HepG2 (cell line): ENCODE data around the gene TPST2.

ENCODE experiments used
- AGO2 ChIP-seq: fragments of 200-400 bp; formaldehyde crosslinking; optimal IDR thresholded peaks from 2 replicates; pipeline ENCODE3; 2017; ENCODE audit warnings: mild to moderate bottlenecking, low read depth, low read length, moderate library complexity
- FIP1L1 ChIP-seq: fragments of 200-400 bp; formaldehyde crosslinking; IDR thresholded peaks from 2 replicates; pipeline ENCODE4 v1.6.1; 2018; ENCODE audit warnings: low read depth, mild to moderate bottlenecking, low read length, moderate library complexity, borderline replicate concordance; ENCODE audit not compliant: insufficient read depth
- HCFC1 ChIP-seq: fragments of 150-350 bp; IDR thresholded peaks from 2 replicates; pipeline ENCODE4 v1.6.1; 2014; ENCODE audit warnings: low read depth, low read length
- RAD21 ChIP-seq: fragments of 450-650 bp; formaldehyde crosslinking; IDR thresholded peaks from 2 replicates; pipeline ENCODE4 v1.5.0; 2020; ENCODE audit warnings: mild to moderate bottlenecking
- RFXANK ChIP-seq: IDR thresholded peaks from 2 replicates; pipeline ENCODE4 v1.6.1; 2016
- SRSF9 ChIP-seq: fragments of 200-400 bp; formaldehyde crosslinking; IDR thresholded peaks from 2 replicates; pipeline ENCODE4 v1.6.1; 2018; ENCODE audit warnings: borderline replicate concordance, mild to moderate bottlenecking, low read depth, low read length; ENCODE audit not compliant: insufficient read depth, poor library complexity, severe bottlenecking
- TAF1 ChIP-seq: sonication (generic); formaldehyde crosslinking; IDR thresholded peaks from 2 replicates; pipeline ENCODE4 v1.4.0; 2020; ENCODE audit warnings: missing genetic modification reagents
- TF ChIP-seq, protein P1 (sequence below): sonication (generic); formaldehyde crosslinking; IDR thresholded peaks from 2 replicates; pipeline ENCODE4 v1.4.0; 2020; ENCODE audit warnings: missing genetic modification reagents

DNA sequence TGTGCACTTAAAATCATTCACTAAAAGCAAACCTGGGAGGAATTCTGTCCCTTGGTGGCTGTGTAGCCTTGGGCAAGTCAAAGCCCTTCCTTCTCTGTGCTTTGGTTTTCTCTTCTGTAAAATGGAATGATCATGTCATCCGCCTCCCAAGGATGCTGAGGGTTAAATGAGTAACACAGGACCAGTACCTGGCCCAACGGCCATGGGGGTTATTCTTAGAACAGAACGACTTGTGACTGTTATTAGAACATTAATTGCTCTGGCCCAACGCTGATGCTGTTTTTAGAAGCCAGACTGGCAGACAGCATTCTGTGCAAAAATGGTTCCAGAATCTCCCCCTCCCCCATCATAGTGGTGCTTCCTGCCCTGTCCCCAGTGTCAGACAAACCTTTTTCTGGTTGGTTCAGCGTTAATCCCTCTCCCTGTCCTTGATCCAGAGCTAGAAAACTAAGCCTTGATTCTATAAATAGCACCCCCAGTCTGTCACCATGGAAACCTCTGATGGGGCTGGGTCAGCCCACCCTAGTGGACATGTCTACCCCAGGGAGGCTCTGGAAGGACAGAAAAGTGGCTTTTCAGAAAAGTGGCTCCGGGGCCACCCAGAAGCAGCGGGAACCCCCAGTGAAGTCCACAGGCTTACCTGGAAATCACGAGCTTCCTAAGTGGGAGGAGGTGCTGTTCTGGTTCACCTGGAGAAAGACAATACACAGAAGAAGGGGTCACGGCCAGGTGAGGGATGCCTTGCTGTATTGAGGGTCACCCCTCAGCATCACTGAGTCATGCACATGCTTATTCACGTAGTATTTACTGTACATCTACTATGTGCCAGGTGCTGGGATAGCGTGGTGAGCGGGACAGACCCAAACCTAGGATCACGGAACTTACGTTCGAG lies 62.1 kb downstream of the TPST2 start:
- no peak for TF ChIP-seq RFXANK
- no peak for TF ChIP-seq TAF1
- TF ChIP-seq RAD21 (CRISPR knock-in tag), result no peak
- TF ChIP-seq SRSF9, result no peak
- no peak for TF ChIP-seq FIP1L1
- TF ChIP-seq HCFC1, result no peak
- TF ChIP-seq, protein P1, sequence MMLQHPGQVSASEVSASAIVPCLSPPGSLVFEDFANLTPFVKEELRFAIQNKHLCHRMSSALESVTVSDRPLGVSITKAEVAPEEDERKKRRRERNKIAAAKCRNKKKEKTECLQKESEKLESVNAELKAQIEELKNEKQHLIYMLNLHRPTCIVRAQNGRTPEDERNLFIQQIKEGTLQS (CRISPR knock-in tag), result no peak
- TF ChIP-seq AGO2, result no peak
